HEK293 (cell line): Measurements from ENCODE around the gene DDRGK1.
A peak's percentile ranks its signal among the peaks of the same experiment; 100 is the strongest.

Experiments
- CTCF ChIA-PET: fragments of 350-600 bp; formaldehyde crosslinking; extraction: SDS; loops from one replicate; lab custom pipeline; 2021; ENCODE audit warnings: antibody characterized with exemption; lab: Yijun Ruan, JAX
- POLR2A ChIA-PET: fragments of 300-600 bp; formaldehyde crosslinking; extraction: SDS; loops from one replicate; lab custom pipeline; 2020; ENCODE audit warnings: antibody characterized with exemption, inconsistent platforms; lab: Yijun Ruan, JAX
- H3K27ac ChIP-seq: fragments of 200-500 bp; sonication (Bioruptor generic); 2 replicates; pipeline ENCODE4 v1.5.1; 2014; ENCODE audit warnings: low read depth, low read length, control low read depth, inconsistent platforms; ENCODE audit errors: extremely low read depth
- H3K36me3 ChIP-seq, 2 experiments: fragments of 200-500 bp in 1 of 2; sonication (Bioruptor generic) in 1 of 2; 1 replicate in 1 of 2; 2 replicates in 1 of 2; pipeline ENCODE4 v1.5.1; 2014 to 2017; ENCODE audit warnings: inconsistent platforms in 2 of 2, low read length in 2 of 2; ENCODE audit not compliant: control insufficient read depth in 2 of 2, insufficient read depth in 1 of 2
- H3K4me1 ChIP-seq: fragments of 200-500 bp; sonication (Bioruptor generic); 2 replicates; pipeline ENCODE4 v1.5.1; 2014; ENCODE audit warnings: mild to moderate bottlenecking, low read length, inconsistent platforms; ENCODE audit not compliant: control insufficient read depth, insufficient read depth
- H3K4me3 ChIP-seq: 2 replicates; pipeline ENCODE4 v1.5.1; 2011; ENCODE audit warnings: low read depth, mild to moderate bottlenecking, control low read depth, low read length, moderate library complexity
- H3K9me3 ChIP-seq: fragments of 200-500 bp; sonication (Bioruptor generic); 2 replicates; pipeline ENCODE4 v1.5.1; 2014; ENCODE audit warnings: low read depth, low read length, inconsistent platforms; ENCODE audit not compliant: control insufficient read depth, insufficient read depth
- HIC1 ChIP-seq: fragments of 450-650 bp; formaldehyde crosslinking; IDR thresholded peaks from 2 replicates; pipeline ENCODE4 v1.5.1; 2016; ENCODE audit warnings: missing biosample characterization, missing genetic modification characterization
- ZBTB20 ChIP-seq: fragments of 450-650 bp; formaldehyde crosslinking; IDR thresholded peaks from 2 replicates; pipeline ENCODE4 v1.5.1; 2016; ENCODE audit warnings: missing biosample characterization, missing genetic modification characterization
- ZBTB44 ChIP-seq: fragments of 450-650 bp; IDR thresholded peaks from 2 replicates; pipeline ENCODE4 v1.5.1; 2018; ENCODE audit warnings: missing biosample characterization, mild to moderate bottlenecking, missing genetic modification characterization
- ZNF266 ChIP-seq: fragments of 450-650 bp; formaldehyde crosslinking; IDR thresholded peaks from 2 replicates; pipeline ENCODE4 v1.5.1; 2016; ENCODE audit warnings: missing biosample characterization, missing genetic modification characterization, low read depth
- ZNF280C ChIP-seq: fragments of 450-650 bp; formaldehyde crosslinking; IDR thresholded peaks from 2 replicates; pipeline ENCODE4 v1.5.1; 2016; ENCODE audit warnings: missing biosample characterization, missing genetic modification characterization
- ZNF37A ChIP-seq: fragments of 450-650 bp; IDR thresholded peaks from 2 replicates; pipeline ENCODE4 v1.5.1; 2018; ENCODE audit warnings: missing biosample characterization, missing genetic modification characterization
- ZNF571 ChIP-seq: fragments of 450-650 bp; formaldehyde crosslinking; IDR thresholded peaks from 2 replicates; pipeline ENCODE4 v1.5.0; 2017; ENCODE audit warnings: missing biosample characterization, missing genetic modification characterization
- ZNF580 ChIP-seq: fragments of 450-650 bp; formaldehyde crosslinking; IDR thresholded peaks from 2 replicates; pipeline ENCODE4 v1.5.1; 2016; ENCODE audit warnings: missing biosample characterization, missing genetic modification characterization
- ZNF677 ChIP-seq: fragments of 450-650 bp; IDR thresholded peaks from 2 replicates; pipeline ENCODE4 v1.5.0; 2018; ENCODE audit warnings: missing biosample characterization, mild to moderate bottlenecking, missing genetic modification characterization, moderate library complexity
- ZNF692 ChIP-seq: fragments of 450-650 bp; formaldehyde crosslinking; IDR thresholded peaks from 2 replicates; pipeline ENCODE4 v1.5.1; 2016; ENCODE audit warnings: missing biosample characterization, missing genetic modification characterization

Gene DDRGK1

GRCh38 chr20:3167738-3168078 is 36.8 kb downstream of the DDRGK1 start (continued):
- TF ChIP-seq ZNF280C (tag by site-specific recombination) (no peak), ZBTB20 (tag by site-specific recombination) (no peak), ZNF37A (no peak)
- TF ChIP-seq, all 188 proteins: peak for 0

GRCh38 chr20:3166913-3167342 is 37.6 kb downstream of the DDRGK1 start:
- ChIA-PET POLR2A (no interaction called here), CTCF (no interaction called here)
- Histone ChIP-seq H3K9me3 (no peaks in the 10 kb centered on the region), H3K27ac (no peak overlapping the region), H3K4me3 (no peak overlapping the region), H3K36me3 (peaks cover 0 to 2% of the 10 kb centered on the region in 2 experiments; a peak in 1 of 3 replicates), H3K4me1 (no peaks in the 10 kb centered on the region)
- TF ChIP-seq ZNF692 (tag by site-specific recombination) (no peak), HIC1 (tag by site-specific recombination) (peak; percentile 65), ZNF580 (tag by site-specific recombination) (no peak), ZNF266 (tag by site-specific recombination) (no peak)

GRCh38 chr20:3166338-3166912 is 38.1 kb downstream of the DDRGK1 start:
- TF ChIP-seq ZBTB44 (tag by site-specific recombination), result no peak
- no peak for TF ChIP-seq ZNF571 (tag by site-specific recombination)
- no peak for TF ChIP-seq ZNF677 (tag by site-specific recombination)
- Histone ChIP-seq H3K4me3 (no peak overlapping the region), H3K36me3 (peaks cover 0 to 2% of the 10 kb centered on the region in 2 experiments; a peak in 1 of 3 replicates), H3K9me3 (no peaks in the 10 kb centered on the region), H3K27ac (no peak overlapping the region), H3K4me1 (no peaks in the 10 kb centered on the region)
- POLR2A ChIA-PET, result no interaction called here
- CTCF ChIA-PET, result no interaction called here
